C4-2B (cell line): Measurements from ENCODE around the gene PRDX1.

Experiments
- H3K27ac ChIP-seq: fragments of 450-650 bp; 2 replicates; pipeline ENCODE4 v1.5.1; 2017
- CTCF ChIP-seq: fragments of 450-650 bp; conservative IDR thresholded peaks from 2 replicates; pipeline ENCODE4 v1.5.1; 2017; ENCODE audit warnings: mild to moderate bottlenecking
- ZFX ChIP-seq: fragments of 450-650 bp; IDR thresholded peaks from 2 replicates; pipeline ENCODE4 v1.6.1; 2017

The PRDX1 gene

GRCh38 chr1:45545553-45546310 lies 24.0 kb upstream of the PRDX1 start:
- no peak for TF ChIP-seq CTCF
- no peak for TF ChIP-seq ZFX
- no peak overlapping the region for H3K27ac ChIP-seq

GRCh38 chr1:45545019-45545493 lies 23.4 kb upstream of the PRDX1 start:
- no peak overlapping the region for H3K27ac ChIP-seq
- TF ChIP-seq ZFX (no peak), CTCF (no peak)

- no peak overlapping the region for H3K27ac ChIP-seq
- no peak for TF ChIP-seq ZFX
- no peak for TF ChIP-seq CTCF
These were observed 22.8 kb upstream of the PRDX1 start for GRCh38 chr1:45544530-45544929.

- TF ChIP-seq ZFX (no peak), CTCF (no peak)
- H3K27ac ChIP-seq: no peak overlapping the region
These were observed 22.1 kb upstream of the PRDX1 start for GRCh38 chr1:45543581-45544417.

GRCh38 chr1:45542591-45542990 lies 20.9 kb upstream of the PRDX1 start:
- no peak overlapping the region for H3K27ac ChIP-seq

GRCh38 chr1:45541193-45541592 lies 19.5 kb upstream of the PRDX1 start:
- TF ChIP-seq CTCF: no peak
- TF ChIP-seq ZFX: no peak
- H3K27ac ChIP-seq: no peak overlapping the region

More at GRCh38 chr1:45542591-45542990, 20.9 kb upstream of the PRDX1 start:
- TF ChIP-seq CTCF (no peak), ZFX (no peak)

GRCh38 chr1:45536886-45537285 lies 15.2 kb upstream of the PRDX1 start:
- TF ChIP-seq CTCF (no peak), ZFX (no peak)
- no peak overlapping the region for H3K27ac ChIP-seq
